Right lobe of liver (tissue), 4 donors: ENCODE results near the gene SLC29A2.

Experiments
- POLR2A ChIP-seq: fragments of 450-650 bp; IDR thresholded peaks from one replicate; pipeline ENCODE4 v1.6.1; 2017; ENCODE audit warnings: antibody characterized with exemption, mild to moderate bottlenecking
- TF ChIP-seq, protein P1 (sequence below), 4 donors: fragments of 200-600 bp in 3 of 4; fragments of 450-650 bp in 1 of 4; IDR thresholded peaks; one replicate each; pipeline versions ENCODE4 v1.5.1 to v1.8.0; 2016 to 2022; ENCODE audit warnings: antibody characterized with exemption in 4 of 4, mild to moderate bottlenecking in 2 of 4
- donor health status: DM: no; HTN: no; CAD: no.
- donor health status: DM: no; HTN: no; CAD: no.
- donor health status: DM: no; HTN: yes; CAD: no.

GRCh38 chr11:66332371-66333219, 39.0 kb downstream of the SLC29A2 start:
- TF ChIP-seq, protein P1, sequence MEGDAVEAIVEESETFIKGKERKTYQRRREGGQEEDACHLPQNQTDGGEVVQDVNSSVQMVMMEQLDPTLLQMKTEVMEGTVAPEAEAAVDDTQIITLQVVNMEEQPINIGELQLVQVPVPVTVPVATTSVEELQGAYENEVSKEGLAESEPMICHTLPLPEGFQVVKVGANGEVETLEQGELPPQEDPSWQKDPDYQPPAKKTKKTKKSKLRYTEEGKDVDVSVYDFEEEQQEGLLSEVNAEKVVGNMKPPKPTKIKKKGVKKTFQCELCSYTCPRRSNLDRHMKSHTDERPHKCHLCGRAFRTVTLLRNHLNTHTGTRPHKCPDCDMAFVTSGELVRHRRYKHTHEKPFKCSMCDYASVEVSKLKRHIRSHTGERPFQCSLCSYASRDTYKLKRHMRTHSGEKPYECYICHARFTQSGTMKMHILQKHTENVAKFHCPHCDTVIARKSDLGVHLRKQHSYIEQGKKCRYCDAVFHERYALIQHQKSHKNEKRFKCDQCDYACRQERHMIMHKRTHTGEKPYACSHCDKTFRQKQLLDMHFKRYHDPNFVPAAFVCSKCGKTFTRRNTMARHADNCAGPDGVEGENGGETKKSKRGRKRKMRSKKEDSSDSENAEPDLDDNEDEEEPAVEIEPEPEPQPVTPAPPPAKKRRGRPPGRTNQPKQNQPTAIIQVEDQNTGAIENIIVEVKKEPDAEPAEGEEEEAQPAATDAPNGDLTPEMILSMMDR (IDR thresholded peaks at IDR 0.05), result no peak
- TF ChIP-seq POLR2A, result no peak
